Skeletal muscle satellite cell (primary cell): ENCODE results near the gene LMO1.

Experiments used
- H3K27me3 ChIP-seq: 2 replicates; pipeline ENCODE4 v1.7.0; 2013; ENCODE audit warnings: low read length; ENCODE audit not compliant: control insufficient read depth, insufficient read depth
- H3K36me3 ChIP-seq: 2 replicates; pipeline ENCODE4 v1.7.0; 2013; ENCODE audit warnings: mild to moderate bottlenecking, control low read depth, low read length; ENCODE audit not compliant: insufficient read depth
- H3K4me1 ChIP-seq: 2 replicates; pipeline ENCODE4 v1.7.0; 2013; ENCODE audit warnings: low read length; ENCODE audit not compliant: control insufficient read depth, insufficient read depth
- H3K4me2 ChIP-seq: 2 replicates; pipeline ENCODE4 v1.7.0; 2013; ENCODE audit warnings: mild to moderate bottlenecking, low read length
- H3K4me3 ChIP-seq: 2 replicates; pipeline ENCODE4 v1.7.0; 2013; ENCODE audit warnings: low read length
- H3K9ac ChIP-seq: 2 replicates; pipeline ENCODE4 v1.7.0; 2013; ENCODE audit warnings: mild to moderate bottlenecking, low read depth, low read length, moderate library complexity
- H3K9me3 ChIP-seq: replicated peaks from 2 replicates; pipeline ENCODE4 v1.7.0; 2013; ENCODE audit warnings: mild to moderate bottlenecking, control low read depth, low read length

Gene LMO1

DNA sequence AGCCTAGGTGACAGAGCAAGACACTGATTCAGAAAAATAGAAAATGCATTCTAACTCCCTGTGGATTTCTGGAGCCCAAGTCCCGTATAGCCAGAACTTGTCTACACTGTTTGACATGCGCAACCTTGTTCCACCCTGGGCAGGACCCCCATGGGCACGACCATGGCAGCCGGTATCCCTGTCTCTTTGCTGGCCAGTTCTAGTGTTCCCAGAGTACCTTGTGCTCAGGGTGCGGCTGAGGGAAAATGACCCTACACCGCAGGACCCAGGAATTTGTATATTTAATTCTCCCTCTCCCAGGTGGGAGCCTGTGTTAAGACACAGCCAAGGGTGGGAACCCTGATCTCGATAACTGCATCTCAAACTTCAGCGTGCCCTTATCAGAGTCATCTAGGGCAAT, 58.1 kb downstream of the LMO1 start:
- H3K9ac ChIP-seq, result no peak overlapping the region
- H3K27me3 ChIP-seq, result peaks cover 54% of the 10 kb centered on the region
- H3K4me1 ChIP-seq, result no peaks in the 10 kb centered on the region
- no peak overlapping the region for H3K4me3 ChIP-seq
- H3K36me3 ChIP-seq, result no peaks in the 10 kb centered on the region
- H3K4me2 ChIP-seq, result no peak overlapping the region
- H3K9me3 ChIP-seq, result no peaks in the 10 kb centered on the region

DNA sequence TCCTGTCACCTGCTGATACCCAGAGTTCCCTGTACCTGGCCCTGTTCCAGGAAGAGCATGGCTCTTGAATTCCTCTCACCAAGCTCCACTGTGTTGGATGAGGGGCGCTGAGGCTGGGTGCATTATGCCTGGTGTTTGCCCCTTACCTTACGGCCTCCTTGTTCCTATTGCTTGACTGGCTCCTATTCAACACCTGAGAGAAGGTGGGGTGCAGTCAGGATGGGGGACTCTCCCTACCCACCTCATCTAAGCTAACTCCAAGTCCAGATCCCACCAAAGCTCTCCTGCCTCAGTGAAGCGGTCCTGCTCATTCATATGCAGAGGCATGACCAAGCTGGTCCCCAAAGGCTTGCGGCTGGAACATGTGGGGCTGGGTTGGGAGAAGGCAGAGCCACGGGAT, 59.1 kb downstream of the LMO1 start:
- no peaks in the 10 kb centered on the region for H3K4me1 ChIP-seq

DNA sequence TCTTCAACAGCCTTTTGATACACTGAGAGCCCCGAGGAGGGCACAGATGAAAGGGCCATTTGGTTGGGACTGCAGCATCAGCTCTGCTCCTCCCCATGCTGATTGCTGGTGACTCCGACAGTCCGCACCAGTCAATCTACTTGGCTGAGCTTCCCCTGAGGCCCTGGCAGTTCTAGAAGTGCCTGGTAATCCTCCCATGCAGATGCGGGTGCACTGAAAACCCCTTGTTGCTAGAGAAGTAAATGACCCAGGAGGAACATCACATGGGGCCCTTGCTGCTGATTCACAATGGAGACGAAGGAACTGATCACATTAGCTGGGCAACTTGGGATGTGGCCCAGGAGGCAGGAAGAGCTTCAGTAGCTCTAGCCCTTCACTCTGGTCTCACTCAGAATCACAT, 59.7 kb downstream of the LMO1 start:
- H3K4me3 ChIP-seq, result no peak overlapping the region
- no peaks in the 10 kb centered on the region for H3K9me3 ChIP-seq
- no peaks in the 10 kb centered on the region for H3K4me1 ChIP-seq
- no peak overlapping the region for H3K4me2 ChIP-seq
- no peaks in the 10 kb centered on the region for H3K36me3 ChIP-seq
- peaks cover 50% of the 10 kb centered on the region for H3K27me3 ChIP-seq
- no peak overlapping the region for H3K9ac ChIP-seq

More for the DNA sequence above, 59.1 kb downstream of the LMO1 start:
- no peaks in the 10 kb centered on the region for H3K36me3 ChIP-seq
- H3K4me2 ChIP-seq, result no peak overlapping the region
- H3K9ac ChIP-seq, result no peak overlapping the region
- H3K9me3 ChIP-seq, result no peaks in the 10 kb centered on the region
- H3K4me3 ChIP-seq, result no peak overlapping the region
- H3K27me3 ChIP-seq, result peaks cover 52% of the 10 kb centered on the region

DNA sequence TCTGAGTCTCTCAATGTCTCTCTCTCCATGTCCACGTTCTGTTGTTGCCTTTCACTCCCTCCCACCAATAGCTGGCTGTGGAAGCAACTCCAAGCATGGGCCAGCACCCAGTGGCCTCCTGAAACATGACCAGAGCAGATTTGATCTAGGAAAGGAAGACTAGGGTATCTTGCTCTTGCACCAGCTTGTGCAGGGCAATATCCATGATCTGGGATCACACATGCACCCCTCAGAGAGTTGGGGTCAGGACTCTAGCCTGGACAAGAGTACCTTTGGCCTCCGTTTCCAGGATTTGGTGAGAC, 60.3 kb downstream of the LMO1 start:
- Histone ChIP-seq H3K36me3 (no peaks in the 10 kb centered on the region), H3K4me2 (no peak overlapping the region), H3K4me1 (no peaks in the 10 kb centered on the region), H3K4me3 (no peak overlapping the region), H3K9ac (no peak overlapping the region), H3K27me3 (peaks cover 50% of the 10 kb centered on the region), H3K9me3 (no peaks in the 10 kb centered on the region)

DNA sequence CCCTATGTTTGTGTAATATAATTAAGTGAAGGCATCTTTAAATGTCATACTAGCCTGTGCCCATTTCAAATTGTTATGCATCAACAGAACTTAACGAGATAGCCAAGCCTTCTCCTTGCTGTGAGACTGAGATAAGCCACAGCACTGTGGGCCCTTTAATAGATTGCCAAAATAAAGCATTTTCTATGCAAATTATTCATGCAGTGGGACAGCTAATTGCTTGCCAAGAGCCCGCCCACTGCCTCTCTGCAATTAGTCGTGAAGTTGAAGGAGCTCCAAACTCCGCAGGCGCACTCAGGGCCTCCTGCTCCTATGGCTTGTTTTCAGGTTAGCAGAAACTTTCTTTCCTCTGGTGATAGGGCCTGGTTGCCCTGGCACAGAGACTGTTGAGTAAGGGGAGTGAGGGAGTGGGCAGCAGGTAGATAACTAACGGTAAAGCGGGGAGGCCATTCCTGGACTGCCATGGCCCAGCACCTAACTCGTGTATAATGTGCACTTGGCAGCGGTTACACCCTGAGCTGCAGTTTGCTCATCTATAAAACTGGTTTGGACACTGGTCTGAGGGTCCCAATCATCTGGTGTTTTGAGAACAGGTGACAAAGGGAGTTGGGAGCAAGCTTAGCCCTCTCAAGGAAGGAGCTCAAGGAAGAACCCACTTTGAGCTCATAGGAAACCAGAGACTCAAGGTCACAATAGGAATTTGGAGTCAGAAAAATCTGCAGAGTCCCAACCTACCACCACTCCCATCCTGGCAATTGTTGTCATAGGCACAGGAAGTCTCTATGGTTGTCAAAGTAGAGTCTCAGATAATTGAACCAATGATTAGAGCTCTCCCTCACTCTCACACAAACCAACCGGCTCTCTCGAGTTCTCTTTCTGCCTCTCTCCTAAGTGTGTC, 60.9 kb downstream of the LMO1 start:
- no peaks in the 10 kb centered on the region for H3K36me3 ChIP-seq
- H3K4me3 ChIP-seq, result no peak overlapping the region
- no peak overlapping the region for H3K4me2 ChIP-seq
- H3K27me3 ChIP-seq, result peaks cover 55% of the 10 kb centered on the region
- H3K9me3 ChIP-seq, result no peaks in the 10 kb centered on the region
- no peaks in the 10 kb centered on the region for H3K4me1 ChIP-seq
- no peak overlapping the region for H3K9ac ChIP-seq

DNA sequence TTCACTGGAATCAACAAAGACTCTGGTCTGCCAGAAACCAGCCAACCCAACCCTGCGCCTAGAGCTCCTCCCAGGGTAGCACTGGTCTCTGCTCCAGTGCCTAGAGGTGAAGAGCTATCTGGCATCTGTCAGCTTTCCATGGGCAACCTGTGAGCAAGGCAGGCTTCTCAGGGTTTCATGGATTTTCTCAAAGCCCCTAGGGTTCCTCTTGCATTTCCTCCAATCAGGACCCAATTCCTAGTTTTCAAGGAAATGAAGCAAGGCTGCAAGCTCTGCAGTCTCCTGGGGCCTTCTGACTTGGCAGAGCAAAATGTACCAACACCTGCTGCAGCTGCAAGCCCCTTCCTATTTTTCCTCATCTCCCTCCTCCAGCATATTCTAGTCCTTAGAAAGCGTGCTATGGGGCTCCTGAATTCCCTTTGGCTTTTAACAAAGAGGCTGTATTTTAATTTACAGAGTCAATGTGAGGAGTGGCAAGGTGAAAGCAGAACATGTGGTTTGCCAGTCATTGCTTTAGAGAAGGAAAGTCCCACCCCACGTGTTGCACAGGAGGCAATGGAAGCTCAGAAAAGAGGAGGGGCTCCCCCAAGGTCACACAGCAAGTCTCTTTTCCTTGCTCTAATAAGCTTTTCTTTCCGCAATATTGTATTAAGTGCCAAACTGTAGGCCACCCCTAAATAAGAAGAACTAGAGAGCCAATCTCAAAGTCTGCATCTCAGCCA, 61.9 kb downstream of the LMO1 start:
- H3K9ac ChIP-seq, result no peak overlapping the region
- H3K4me3 ChIP-seq, result no peak overlapping the region

DNA sequence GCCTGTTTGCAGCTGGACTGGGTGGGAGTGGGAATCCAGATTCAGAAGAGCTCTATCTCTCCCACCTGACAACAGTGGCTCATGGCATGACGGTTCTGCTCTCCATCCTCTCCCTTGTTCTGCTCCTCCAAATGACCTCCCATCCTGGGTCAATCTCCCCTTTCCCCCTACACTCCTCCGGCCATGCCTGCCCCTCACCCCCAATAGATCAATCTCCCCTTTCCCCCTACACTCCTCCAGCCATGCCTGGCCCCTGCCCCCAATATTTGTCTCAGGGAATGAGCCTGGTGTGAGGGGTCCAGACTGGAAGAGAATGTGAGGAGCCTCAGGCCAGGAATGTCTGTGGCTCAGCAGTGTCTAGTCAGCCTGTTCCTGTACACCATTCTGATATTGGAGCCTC, 64.0 kb downstream of the LMO1 start:
- H3K27me3 ChIP-seq, result peaks cover 45% of the 10 kb centered on the region
- no peaks in the 10 kb centered on the region for H3K4me1 ChIP-seq
- no peaks in the 10 kb centered on the region for H3K36me3 ChIP-seq
- H3K9ac ChIP-seq, result no peak overlapping the region
- H3K9me3 ChIP-seq, result no peaks in the 10 kb centered on the region
- no peak overlapping the region for H3K4me3 ChIP-seq
- H3K4me2 ChIP-seq, result no peak overlapping the region

More for the DNA sequence above, 61.9 kb downstream of the LMO1 start:
- H3K27me3 ChIP-seq, result peaks cover 56% of the 10 kb centered on the region
- H3K4me1 ChIP-seq, result no peaks in the 10 kb centered on the region
- no peaks in the 10 kb centered on the region for H3K9me3 ChIP-seq
- H3K36me3 ChIP-seq, result no peaks in the 10 kb centered on the region
- H3K4me2 ChIP-seq, result no peak overlapping the region

DNA sequence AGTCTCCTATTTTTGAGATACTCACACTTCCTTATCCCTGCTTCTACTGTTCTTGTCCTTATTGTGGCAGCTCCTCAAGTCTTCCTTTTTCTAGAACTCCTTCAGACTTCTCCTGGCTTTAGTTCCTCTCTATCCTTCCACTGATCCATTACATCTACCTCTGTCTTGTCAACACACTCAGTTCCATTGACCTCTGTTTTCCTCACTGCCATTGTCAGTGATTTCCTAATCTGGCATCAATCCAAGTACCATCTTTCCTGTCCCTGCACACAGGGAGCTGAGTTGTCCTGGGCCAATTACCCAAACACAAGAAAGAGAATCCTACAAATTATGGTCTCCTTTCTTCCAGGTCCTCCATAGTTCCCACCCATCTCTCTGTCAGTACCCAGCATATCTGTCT, 66.9 kb downstream of the LMO1 start:
- Histone ChIP-seq H3K9me3 (no peaks in the 10 kb centered on the region), H3K4me2 (no peak overlapping the region), H3K4me1 (no peaks in the 10 kb centered on the region), H3K4me3 (no peak overlapping the region), H3K36me3 (no peaks in the 10 kb centered on the region), H3K9ac (no peak overlapping the region), H3K27me3 (peaks cover 36% of the 10 kb centered on the region)

DNA sequence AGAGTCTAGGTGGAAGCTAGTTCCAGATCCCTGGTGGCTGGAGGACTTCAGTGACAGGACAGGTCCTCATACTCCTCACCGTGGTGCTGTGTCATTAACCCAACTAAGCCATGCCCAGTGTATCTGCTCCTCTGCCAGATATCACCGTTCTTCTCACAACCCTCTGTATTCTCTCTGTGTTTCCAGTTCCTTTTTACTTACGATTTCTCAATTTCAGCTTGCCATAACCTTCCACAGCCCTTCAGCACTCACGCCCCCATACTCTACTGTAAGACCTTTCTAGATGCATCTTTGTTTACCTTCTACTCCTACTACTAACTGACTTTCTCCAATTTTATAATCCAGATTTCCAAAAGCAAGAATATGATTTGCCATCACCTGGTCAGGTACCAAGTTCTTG, 68.7 kb downstream of the LMO1 start:
- Histone ChIP-seq H3K9ac (no peak overlapping the region), H3K27me3 (peaks cover 32% of the 10 kb centered on the region), H3K4me1 (no peaks in the 10 kb centered on the region), H3K36me3 (no peaks in the 10 kb centered on the region), H3K4me2 (no peak overlapping the region), H3K9me3 (no peaks in the 10 kb centered on the region), H3K4me3 (no peak overlapping the region)

DNA sequence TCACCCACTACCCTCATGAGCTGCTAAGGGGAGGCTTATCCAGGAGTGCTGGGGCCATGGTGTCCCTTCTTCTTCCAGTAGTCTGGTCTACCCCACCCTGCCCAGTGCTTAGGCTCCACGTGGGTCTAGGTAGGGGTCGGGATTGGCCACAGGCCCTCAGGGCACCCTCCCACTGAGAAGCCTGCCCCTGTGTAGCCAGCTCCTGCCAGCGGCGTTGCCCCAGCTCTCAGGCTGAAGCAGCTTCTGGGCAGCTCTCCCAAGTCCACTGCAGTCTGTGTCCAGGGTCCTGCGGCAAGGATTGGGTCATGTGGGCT, 70.8 kb downstream of the LMO1 start:
- Histone ChIP-seq H3K4me2 (no peak overlapping the region), H3K27me3 (peaks cover 27% of the 10 kb centered on the region), H3K9me3 (no peaks in the 10 kb centered on the region)

DNA sequence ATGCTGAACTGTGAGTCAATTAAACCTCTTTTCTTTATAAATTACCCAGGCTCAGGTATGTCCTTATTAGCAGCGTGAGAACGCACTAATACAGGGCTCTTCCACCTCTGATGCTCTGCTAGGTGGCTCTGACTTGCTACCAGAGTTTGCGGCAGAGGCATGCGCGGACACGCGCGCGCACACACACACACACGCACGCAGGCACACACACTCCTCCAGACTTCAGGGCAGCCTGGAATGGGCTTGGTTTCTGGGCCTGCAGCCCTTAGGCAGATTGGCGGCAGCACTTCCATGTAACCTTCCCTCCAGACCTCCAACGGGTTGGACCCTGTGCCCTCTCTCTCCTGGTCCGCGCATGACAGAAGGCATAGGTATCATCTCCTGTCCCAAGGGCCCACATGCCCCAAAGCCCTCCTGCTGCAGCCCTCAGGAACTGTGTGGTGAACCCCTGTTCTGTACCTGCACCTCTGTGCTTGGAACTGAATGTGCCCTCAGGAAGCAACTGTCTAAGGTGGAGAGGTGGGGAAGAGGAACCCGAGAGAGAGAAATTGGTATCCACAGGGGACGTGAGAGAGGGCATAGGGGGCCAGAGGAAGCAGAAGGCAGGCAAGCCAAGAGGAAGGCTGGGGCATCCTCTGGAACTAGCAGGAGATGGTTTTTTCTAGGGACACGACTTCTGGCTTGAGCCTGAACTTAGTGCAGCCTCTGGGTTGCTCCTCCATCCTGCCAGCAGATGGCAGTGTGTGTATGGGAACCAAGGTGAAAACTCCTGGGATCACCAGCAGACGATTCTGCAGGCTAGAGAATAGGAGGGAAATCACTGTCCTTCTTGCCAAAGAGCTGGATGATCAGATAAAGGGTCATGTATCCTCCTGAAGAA, 71.4 kb downstream of the LMO1 start:
- Histone ChIP-seq H3K36me3 (no peaks in the 10 kb centered on the region), H3K9me3 (no peaks in the 10 kb centered on the region), H3K27me3 (peaks cover 21% of the 10 kb centered on the region), H3K4me3 (no peak overlapping the region), H3K4me2 (no peak overlapping the region), H3K9ac (no peak overlapping the region), H3K4me1 (no peaks in the 10 kb centered on the region)

More for the DNA sequence above, 70.8 kb downstream of the LMO1 start:
- no peaks in the 10 kb centered on the region for H3K4me1 ChIP-seq
- H3K36me3 ChIP-seq, result no peaks in the 10 kb centered on the region
- no peak overlapping the region for H3K9ac ChIP-seq
- H3K4me3 ChIP-seq, result no peak overlapping the region
